GM06990 (cell line): Measurements from ENCODE around the gene MSI2.

Experiments used
- DNase-seq: peaks from one replicate; pipeline ENCODE4 v3.0.0-alpha.2; 2011; ENCODE audit not compliant: insufficient read length; ENCODE audit errors: extremely low read depth
- H3K27me3 ChIP-seq: replicated peaks from 2 replicates; pipeline ENCODE4 v1.6.0; 2011; ENCODE audit warnings: low read length; ENCODE audit not compliant: control insufficient read depth, insufficient read depth
- H3K36me3 ChIP-seq: 2 replicates; pipeline ENCODE4 v1.5.1; 2011; ENCODE audit warnings: low read length; ENCODE audit not compliant: control insufficient read depth, insufficient read depth
- H3K4me3 ChIP-seq: replicated peaks from 2 replicates; pipeline ENCODE4 v1.5.1; 2011; ENCODE audit warnings: low read depth, mild to moderate bottlenecking, control low read depth, low read length
- CTCF ChIP-seq: IDR thresholded peaks from 2 replicates; pipeline ENCODE4 v1.5.1; 2011; ENCODE audit warnings: low read length, control low read depth, mild to moderate bottlenecking, inconsistent platforms; ENCODE audit not compliant: insufficient read depth, poor library complexity, severe bottlenecking

MSI2 gene

GRCh38 chr17:57585341-57586195 is 329.2 kb downstream of the MSI2 start:
- TF ChIP-seq CTCF = no peak
- no peak for DNase-seq
- H3K27me3 ChIP-seq = no peaks in the 10 kb centered on the region
- H3K36me3 ChIP-seq = no peaks in the 10 kb centered on the region; the same call in none of the 2 replicates
- H3K4me3 ChIP-seq = no peak overlapping the region

GRCh38 chr17:57586196-57586740 is 329.9 kb downstream of the MSI2 start:
- H3K36me3 ChIP-seq = no peaks in the 10 kb centered on the region; the same call in none of the 2 replicates
- no peak for TF ChIP-seq CTCF
- H3K4me3 ChIP-seq = no peak overlapping the region
- H3K27me3 ChIP-seq = no peaks in the 10 kb centered on the region
- no peak for DNase-seq

- no peaks in the 10 kb centered on the region; the same call in none of the 2 replicates for H3K36me3 ChIP-seq
- no peak overlapping the region for H3K4me3 ChIP-seq
- no peaks in the 10 kb centered on the region for H3K27me3 ChIP-seq
- no peak for DNase-seq
- TF ChIP-seq CTCF = no peak
Observed at GRCh38 chr17:57586742-57587141, 330.4 kb downstream of the MSI2 start.

GRCh38 chr17:57587193-57587969 is 331.1 kb downstream of the MSI2 start:
- TF ChIP-seq CTCF = no peak
- no peaks in the 10 kb centered on the region for H3K27me3 ChIP-seq
- no peak for DNase-seq

GRCh38 chr17:57588086-57588485 is 331.8 kb downstream of the MSI2 start:
- Histone ChIP-seq H3K4me3 (no peak overlapping the region), H3K36me3 (no peaks in the 10 kb centered on the region; the same call in none of the 2 replicates), H3K27me3 (no peaks in the 10 kb centered on the region)
- no peak for DNase-seq
- TF ChIP-seq CTCF = no peak

More at GRCh38 chr17:57587193-57587969, 331.1 kb downstream of the MSI2 start:
- H3K36me3 ChIP-seq = no peaks in the 10 kb centered on the region; the same call in none of the 2 replicates
- no peak overlapping the region for H3K4me3 ChIP-seq
